H1 (cell line): ENCODE data around the gene PCBP1. TPM values are rescaled to one million over a fixed set of nuclear protein-coding genes. Genes with fewer than 3 reads are reported as not detected.

Experiments used
- CTCF ChIA-PET: fragments of 300-600 bp; sonication (Branson Sonifier 250); formaldehyde crosslinking; loops from one replicate; lab custom pipeline; 2021; ENCODE audit not compliant: partially characterized antibody; lab: Charles Lee
- POLR2A ChIA-PET: fragments of 300-600 bp; sonication (Branson Sonifier 250); formaldehyde crosslinking; loops from one replicate; lab custom pipeline; 2021; ENCODE audit warnings: inconsistent platforms; ENCODE audit not compliant: partially characterized antibody; lab: Charles Lee
- DNase-seq, 2 experiments: peaks; one replicate each; pipeline versions ENCODE4 v3.0.0 to v3.0.0-alpha.2; 2010 to 2022; ENCODE audit warnings: low spot score in 2 of 2, low read depth in 1 of 2, mixed read lengths in 1 of 2
- FAIRE-seq: peaks from 2 replicates; lab custom pipeline; 2011; peaks lifted over from hg19 to GRCh38; lab: Jason Lieb, UNC
- H2AFZ ChIP-seq: 2 replicates; pipeline ENCODE4 v1.8.1; 2012; ENCODE audit warnings: low read length, inconsistent platforms
- H2AK5ac ChIP-seq: 2 replicates; pipeline ENCODE4 v1.6.1; 2013; ENCODE audit warnings: low read depth, low read length
- H2BK120ac ChIP-seq: replicated peaks from 2 replicates; pipeline ENCODE3; 2013; ENCODE audit warnings: low read depth, low read length, inconsistent platforms
- H2BK12ac ChIP-seq: 2 replicates; pipeline ENCODE4 v1.6.1; 2013; ENCODE audit warnings: low read depth, low read length
- H2BK15ac ChIP-seq: 2 replicates; pipeline ENCODE4 v1.6.1; 2013; ENCODE audit warnings: low read length
- H2BK20ac ChIP-seq: 2 replicates; pipeline ENCODE4 v1.6.1; 2013; ENCODE audit warnings: low read length
- H2BK5ac ChIP-seq: 2 replicates; pipeline ENCODE4 v1.6.1; 2013; ENCODE audit warnings: low read depth, low read length
- H3K14ac ChIP-seq: 2 replicates; pipeline ENCODE4 v1.6.1; 2013; ENCODE audit warnings: inconsistent platforms; ENCODE audit not compliant: insufficient read length
- H3K18ac ChIP-seq: 2 replicates; pipeline ENCODE4 v1.6.1; 2013; ENCODE audit warnings: low read length; ENCODE audit errors: extremely low read depth
- H3K23ac ChIP-seq: 2 replicates; pipeline ENCODE4 v1.6.1; 2013; ENCODE audit warnings: inconsistent platforms; ENCODE audit not compliant: insufficient read length
- H3K23me2 ChIP-seq: 2 replicates; pipeline ENCODE4 v1.6.1; 2013; ENCODE audit warnings: low read depth, low read length
- H3K27ac ChIP-seq: 2 replicates; pipeline ENCODE4 v1.6.1; 2011; ENCODE audit warnings: low read depth, low read length, inconsistent platforms
- H3K27me3 ChIP-seq, 4 experiments: replicated peaks in 1 of 4; 1 replicate in 1 of 4; 2 replicates in 3 of 4; pipeline versions ENCODE4 v1.6.1 to v1.8.1; 2011 to 2013; ENCODE audit warnings: low read length in 3 of 4, mild to moderate bottlenecking in 3 of 4, inconsistent platforms in 2 of 4, mixed read lengths in 2 of 4, moderate library complexity in 1 of 4; ENCODE audit not compliant: control insufficient read depth in 3 of 4, insufficient read depth in 3 of 4; ENCODE audit errors: extremely low read depth in 1 of 4
- H3K36me3 ChIP-seq, 4 experiments: 2 replicates each; pipeline versions ENCODE4 v1.6.1 to v1.8.1; 2011 to 2013; ENCODE audit warnings: mild to moderate bottlenecking in 4 of 4, low read length in 3 of 4, moderate library complexity in 2 of 4, control low read depth in 1 of 4, inconsistent platforms in 1 of 4; ENCODE audit not compliant: insufficient read depth in 4 of 4, control insufficient read depth in 2 of 4
- H3K4ac ChIP-seq: replicated peaks from 2 replicates; pipeline ENCODE3; 2013; ENCODE audit warnings: low read length, low read depth, mixed read lengths, inconsistent platforms; ENCODE audit not compliant: insufficient read length
- H3K4me1 ChIP-seq, 4 experiments: replicated peaks in 1 of 4; 1 replicate in 1 of 4; 2 replicates in 3 of 4; pipeline versions ENCODE4 v1.6.1 to v1.8.1; 2011 to 2013; ENCODE audit warnings: low read length in 3 of 4, inconsistent platforms in 2 of 4, mixed read lengths in 1 of 4; ENCODE audit not compliant: insufficient read depth in 4 of 4, control insufficient read depth in 3 of 4
- H3K4me2 ChIP-seq, 2 experiments: 2 replicates each; pipeline versions ENCODE4 v1.6.1 to v1.8.1; 2011 to 2013; ENCODE audit warnings: low read depth in 2 of 2, low read length in 2 of 2, control low read depth in 1 of 2, inconsistent platforms in 1 of 2, mild to moderate bottlenecking in 1 of 2; ENCODE audit not compliant: insufficient read depth in 1 of 2
- H3K4me3 ChIP-seq, 4 experiments: fragments of 200-600, 300-600 bp in 1 of 4; sonication (generic), shearing (Covaris generic), sonication (Bioruptor Twin) in 1 of 4; 2 replicates each; pipeline versions ENCODE4 v1.5.1 to v1.8.1; 2011 to 2016; ENCODE audit warnings: low read length in 4 of 4, low read depth in 3 of 4, control low read depth in 2 of 4, inconsistent platforms in 2 of 4, mild to moderate bottlenecking in 2 of 4, mixed read lengths in 1 of 4, moderate library complexity in 1 of 4; ENCODE audit not compliant: insufficient read depth in 2 of 4; ENCODE audit errors: extremely low read depth in 1 of 4
- H3K56ac ChIP-seq: replicated peaks from 2 replicates; pipeline ENCODE3; 2013; ENCODE audit warnings: low read depth, mild to moderate bottlenecking, mixed read lengths, low read length, inconsistent platforms; ENCODE audit not compliant: insufficient read length
- H3K79me1 ChIP-seq: 2 replicates; pipeline ENCODE4 v1.6.1; 2013; ENCODE audit warnings: low read depth, low read length, control low read depth
- H3K79me2 ChIP-seq, 2 experiments: 2 replicates each; pipeline versions ENCODE4 v1.6.1 to v1.8.1; 2012 to 2013; ENCODE audit warnings: low read length in 2 of 2, mild to moderate bottlenecking in 2 of 2, inconsistent platforms in 1 of 2; ENCODE audit not compliant: insufficient read depth in 2 of 2, control insufficient read depth in 1 of 2
- H3K9ac ChIP-seq, 4 experiments: replicated peaks in 1 of 4; 1 replicate in 1 of 4; 2 replicates in 3 of 4; pipeline versions ENCODE4 v1.6.1 to v1.8.1; 2011 to 2013; ENCODE audit warnings: low read depth in 3 of 4, low read length in 3 of 4, control low read depth in 2 of 4, mild to moderate bottlenecking in 2 of 4, moderate library complexity in 2 of 4, inconsistent platforms in 1 of 4; ENCODE audit errors: extremely low read depth in 1 of 4
- H3K9me3 ChIP-seq, 2 experiments: 2 replicates each; pipeline versions ENCODE4 v1.6.1 to v1.8.1; 2012 to 2013; ENCODE audit warnings: mild to moderate bottlenecking in 2 of 2, moderate library complexity in 2 of 2, control low read depth in 1 of 2, inconsistent platforms in 1 of 2, low read depth in 1 of 2, low read length in 1 of 2, mixed read lengths in 1 of 2; ENCODE audit not compliant: insufficient read depth in 2 of 2
- H4K20me1 ChIP-seq, 2 experiments: replicated peaks in 1 of 2; 2 replicates each; pipeline versions ENCODE3 to v1.8.1; 2011 to 2013; ENCODE audit warnings: inconsistent platforms in 2 of 2, low read length in 2 of 2, mild to moderate bottlenecking in 1 of 2; ENCODE audit not compliant: insufficient read depth in 2 of 2, control insufficient read depth in 1 of 2
- H4K5ac ChIP-seq: 2 replicates; pipeline ENCODE4 v1.6.1; 2013; ENCODE audit warnings: low read length, low read depth, mixed read lengths, inconsistent platforms; ENCODE audit not compliant: insufficient read length
- H4K8ac ChIP-seq: 2 replicates; pipeline ENCODE4 v1.8.0; 2013; ENCODE audit warnings: mild to moderate bottlenecking, moderate library complexity, low read length, inconsistent platforms; ENCODE audit not compliant: insufficient read depth; ENCODE audit errors: extremely low read depth
- H4K91ac ChIP-seq: replicated peaks from 2 replicates; pipeline ENCODE3; 2013; ENCODE audit warnings: low read length, mixed read lengths, inconsistent platforms; ENCODE audit not compliant: insufficient read length
- POLR2AphosphoS5 ChIP-seq: IDR thresholded peaks from 2 replicates; pipeline ENCODE4 v1.6.1; 2011; ENCODE audit warnings: low read depth, low read length
- SAP30 ChIP-seq: fragments of 300-600 bp; sonication (generic); IDR thresholded peaks from 2 replicates; pipeline ENCODE4 v1.7.1; 2012; ENCODE audit warnings: low read length, moderate library complexity, mild to moderate bottlenecking, inconsistent platforms; ENCODE audit not compliant: insufficient read depth, insufficient replicate concordance
- SIRT6 ChIP-seq: IDR thresholded peaks from one replicate; pipeline ENCODE4 v1.7.1; 2012; ENCODE audit warnings: low read length, inconsistent platforms
- SP4 ChIP-seq: IDR thresholded peaks from 2 replicates; pipeline ENCODE4 v1.6.1; 2012; ENCODE audit warnings: low read length, inconsistent platforms
- WGBS, 2 experiments: shearing (Covaris generic) in 1 of 2; methylation state at CpG; one replicate each; pipeline versions ENCODE4 v1.1.6 to v1.1.7; 2013 to 2015; ENCODE audit warnings: low lambda C conversion rate in 2 of 2, mixed read lengths in 2 of 2, inconsistent platforms in 1 of 2, low coverage in 1 of 2, missing lambda C conversion rate in 1 of 2; ENCODE audit not compliant: insufficient replicate concordance in 2 of 2, insufficient coverage in 1 of 2, insufficient read length in 1 of 2; ENCODE audit errors: extremely low coverage in 1 of 2, missing lambda C conversion rate in 1 of 2; 5-methylcytosine and 5-hydroxymethylcytosine counted together
- polyA plus RNA-seq, 7 experiments: library from polyadenylated mRNA; depleted of rRNA in 3 of 7; stranded (reverse) in 5 of 7; unstranded in 2 of 7; fragments of >200 nt in 5 of 7; fragments of 200-250 nt in 2 of 7; gene quantifications; 1 replicate in 5 of 7; 2 replicates in 1 of 7; 4 replicates in 1 of 7; pipeline versions ENCODE4 v1.2.1 to v1.2.3, GENCODE V29; 2011 to 2013; ENCODE audit warnings: missing spikeins in 2 of 7, mixed read lengths in 2 of 7
- total RNA-seq: library from RNA; stranded (reverse); fragmentation: NEBNext Ultra II Directional; extraction: Animal tissue kit (Norgen Biotek cat#: 25700); gene quantifications from 2 replicates; pipeline ENCODE4 v1.2.1, GENCODE V29; 2021

Gene PCBP1
- total and polyA plus RNA-seq, 2 of the 8 experiments (the other 6 are each of a cell fraction or from before 2014, with no cell fraction given), result 279 to 493 TPM

- CTCF ChIA-PET, result interaction anchor here (0.8 to 2.0 kb wide), 10 partner anchors 11 to 70 kb away, joined by 3 to 14 read pairs (median 5); partner anchors contain the start of gene C2orf42
- H3K56ac ChIP-seq, result no peak overlapping the region
- TF ChIP-seq SP4 (no peak), SIRT6 (no peak), SAP30 (no peak), POLR2AphosphoS5 (no peak)
These were observed 34.5 kb downstream of the PCBP1 start for GRCh38 chr2:70121627-70122372.

More at GRCh38 chr2:70121627-70122372, 34.5 kb downstream of the PCBP1 start:
- Histone ChIP-seq H4K5ac (no peak overlapping the region), H2BK12ac (peak overlapping the region; percentile 94), H3K23me2 (peaks cover 10% of the 10 kb centered on the region; the same call in 1 of the 2 replicates), H3K9ac (no peak overlapping the region), H3K27me3 (no peaks in the 10 kb centered on the region; a peak in 1 of 7 replicates), H3K14ac (no peak overlapping the region), H3K36me3 (no peaks in the 10 kb centered on the region), H2BK20ac (peak overlapping the region; percentile 55; the same call in 1 of the 2 replicates), H3K79me2 (no peaks in the 10 kb centered on the region), H3K4me3 (no peak overlapping the region), H2BK5ac (peak overlapping the region; percentile 38; the same call in 1 of the 2 replicates), H3K18ac (peak overlapping the region; percentile 81), H2AFZ (no peak overlapping the region), H4K8ac (no peak overlapping the region), H3K79me1 (no peaks in the 10 kb centered on the region), H2AK5ac (peak overlapping the region; percentile 67; the same call in 1 of the 2 replicates), H3K4me2 (no peak overlapping the region; a peak in 1 of 4 replicates), H3K9me3 (no peaks in the 10 kb centered on the region), H3K4ac (no peak overlapping the region), H4K20me1 (no peaks in the 10 kb centered on the region), H4K91ac (peak overlapping the region; percentile 13), H3K27ac (no peak overlapping the region), H2BK15ac (peak overlapping the region; percentile 97; the same call in 1 of the 2 replicates), H3K23ac (no peak overlapping the region), H3K4me1 (peaks cover 11 to 17% (median 16%) of the 10 kb centered on the region in 4 experiments), H2BK120ac (peak overlapping the region; percentile 4)
- WGBS, 2 experiments, result 82% methylated on average over 6 of the region's 6 CpGs; no CpG with 5 or more reads in 1 of the 2 experiments
- FAIRE-seq (no peak), DNase-seq (no peak)
- POLR2A ChIA-PET, result interaction anchor here (8.9 to 51.3 kb wide), 3 partner anchors 12 to 35 kb away, joined by 188 to 1553 read pairs (median 444); partner anchors contain the start of gene PCBP1
